GM12872 (cell line): ENCODE results near the gene TEC.

Source experiments
- CTCF ChIP-seq: IDR thresholded peaks from 3 replicates; pipeline ENCODE4 v1.5.1; 2011; ENCODE audit warnings: low read depth, mild to moderate bottlenecking, low read length, moderate library complexity; ENCODE audit not compliant: insufficient read depth

TEC gene

GRCh38 chr4:48175806-48176205, 93.8 kb downstream of the TEC start:
- no peak for TF ChIP-seq CTCF

GRCh38 chr4:48175328-48175727, 94.3 kb downstream of the TEC start:
- TF ChIP-seq CTCF = no peak

- TF ChIP-seq CTCF = no peak
These were observed 96.3 kb downstream of the TEC start for GRCh38 chr4:48173056-48173991.

DNA sequence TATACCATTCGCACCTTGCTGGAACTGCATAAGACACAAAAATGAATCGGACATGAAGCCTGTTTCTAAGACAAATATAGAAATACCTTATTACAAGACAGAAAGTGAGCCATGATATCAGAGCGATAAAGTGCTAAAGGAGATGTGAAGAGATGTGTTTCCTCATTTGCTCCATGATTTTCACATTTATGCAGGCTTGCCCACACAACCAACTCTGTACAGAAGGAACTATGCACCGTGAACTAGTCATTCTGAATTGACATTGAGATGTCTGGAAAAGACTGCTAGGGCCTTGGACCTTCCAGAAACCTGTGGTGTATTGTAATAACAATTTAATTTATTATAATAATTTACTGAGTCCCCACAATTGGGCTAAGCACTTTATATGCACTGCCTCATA, 97.0 kb downstream of the TEC start:
- no peak for TF ChIP-seq CTCF

DNA sequence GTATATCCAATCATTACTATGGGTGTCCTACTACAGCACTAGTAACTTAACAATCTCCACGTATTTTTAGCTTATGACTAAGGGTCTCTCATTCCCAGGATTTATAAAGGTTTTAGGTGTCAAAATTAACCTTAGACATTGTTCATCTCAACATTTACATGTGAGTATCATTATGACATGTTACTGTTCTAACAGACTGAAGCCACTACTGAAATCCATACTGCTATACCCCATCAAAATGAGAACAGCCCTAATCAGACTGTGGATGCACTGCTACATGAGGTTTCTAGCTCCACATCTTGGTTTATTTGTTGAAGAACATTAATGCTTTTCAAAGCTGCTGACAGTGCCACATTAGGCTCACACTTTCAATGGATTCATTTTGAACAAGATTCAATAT, 100.0 kb downstream of the TEC start:
- TF ChIP-seq CTCF = no peak

DNA sequence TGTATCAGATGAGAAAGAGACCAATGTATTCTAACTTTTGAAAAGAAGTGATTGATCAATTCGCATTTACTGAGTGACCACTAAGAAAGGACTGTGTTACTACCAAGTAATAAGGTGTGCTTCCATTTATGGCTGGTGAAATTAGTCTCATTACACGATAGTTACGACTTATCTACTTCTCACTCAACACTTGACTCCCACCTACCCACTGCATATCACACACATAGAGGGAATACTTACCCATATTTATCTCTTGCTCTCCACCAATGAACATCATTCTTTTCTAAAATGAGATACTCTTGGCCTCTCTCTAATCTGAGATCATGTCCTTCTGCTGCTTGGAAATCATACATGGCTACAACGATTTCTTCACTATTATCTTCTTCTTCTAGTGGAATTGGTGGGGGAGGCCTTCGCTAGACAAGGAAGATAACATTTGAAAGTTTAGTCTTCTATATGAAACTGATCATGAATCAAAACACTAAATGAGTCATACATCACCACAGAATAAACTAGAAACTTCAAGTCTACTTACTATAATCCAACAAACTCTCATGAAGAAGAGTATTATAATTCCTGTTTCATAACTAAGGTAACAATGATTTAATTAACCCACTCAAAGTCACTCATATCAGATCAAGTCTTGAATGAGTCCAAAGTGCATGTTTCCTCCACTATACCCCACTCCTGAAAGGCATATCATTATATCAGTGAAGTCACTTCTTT, 101.9 kb downstream of the TEC start:
- TF ChIP-seq CTCF = no peak

- TF ChIP-seq CTCF = no peak
These were observed 105.9 kb downstream of the TEC start for GRCh38 chr4:48163746-48164145.
